ENCODE measurements around the gene ENTPD8.

ENTPD8 gene

DNA sequence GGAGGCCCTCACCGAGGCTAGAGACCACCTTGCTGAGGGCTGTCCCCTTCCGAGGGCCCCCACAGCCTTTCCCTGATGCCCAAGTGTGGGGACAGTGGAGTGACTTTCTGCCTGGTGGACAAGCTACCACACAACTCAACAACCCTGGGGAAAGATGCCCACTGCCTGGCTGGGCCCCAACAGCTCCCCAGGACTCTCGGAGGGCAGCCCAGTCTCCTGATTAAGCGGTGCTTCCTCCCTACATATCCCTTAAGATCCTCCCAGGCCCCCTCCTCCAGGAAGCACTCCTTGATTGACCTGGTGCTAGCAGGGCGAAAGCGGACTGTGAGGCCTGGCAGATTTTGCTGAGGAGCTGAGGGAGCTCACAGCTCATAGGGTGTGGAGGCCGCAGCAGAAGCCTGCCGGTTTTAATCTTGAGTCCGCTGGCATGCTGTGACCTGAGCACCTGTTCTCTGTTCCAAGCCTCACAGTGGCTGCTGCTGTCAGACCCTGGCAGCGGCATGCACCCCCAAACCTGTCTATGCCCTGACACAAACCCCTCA lies 15.8 kb upstream of the ENTPD8 start:
- Histone ChIP-seq H2AFZ (ENCODE audit: low read depth, low read length) (no peak overlapping the region), H3K9ac (ENCODE audit: low read length) (no peak overlapping the region), H3K4me1 (ENCODE audit: low read length) (peaks cover 19% of the 10 kb centered on the region), H3K79me2 (ENCODE audit: low read length) (peaks cover 14% of the 10 kb centered on the region), H3K4me2 (ENCODE audit: low read length) (no peak overlapping the region), H3K36me3 (replicated peaks; ENCODE audit: low read depth, low read length) (peaks cover 36% of the 10 kb centered on the region), H3K27ac (ENCODE audit: low read length) (no peak overlapping the region), H3K27me3 (ENCODE audit: low read depth, low read length) (no peaks in the 10 kb centered on the region), H3K9me3 (ENCODE audit: insufficient read depth, low read length) (no peaks in the 10 kb centered on the region), H4K20me1 (ENCODE audit: insufficient read depth, low read length) (peaks cover 6% of the 10 kb centered on the region), H3K4me3 (ENCODE audit: low read length) (no peak overlapping the region)
- TF ChIP-seq, protein P1, sequence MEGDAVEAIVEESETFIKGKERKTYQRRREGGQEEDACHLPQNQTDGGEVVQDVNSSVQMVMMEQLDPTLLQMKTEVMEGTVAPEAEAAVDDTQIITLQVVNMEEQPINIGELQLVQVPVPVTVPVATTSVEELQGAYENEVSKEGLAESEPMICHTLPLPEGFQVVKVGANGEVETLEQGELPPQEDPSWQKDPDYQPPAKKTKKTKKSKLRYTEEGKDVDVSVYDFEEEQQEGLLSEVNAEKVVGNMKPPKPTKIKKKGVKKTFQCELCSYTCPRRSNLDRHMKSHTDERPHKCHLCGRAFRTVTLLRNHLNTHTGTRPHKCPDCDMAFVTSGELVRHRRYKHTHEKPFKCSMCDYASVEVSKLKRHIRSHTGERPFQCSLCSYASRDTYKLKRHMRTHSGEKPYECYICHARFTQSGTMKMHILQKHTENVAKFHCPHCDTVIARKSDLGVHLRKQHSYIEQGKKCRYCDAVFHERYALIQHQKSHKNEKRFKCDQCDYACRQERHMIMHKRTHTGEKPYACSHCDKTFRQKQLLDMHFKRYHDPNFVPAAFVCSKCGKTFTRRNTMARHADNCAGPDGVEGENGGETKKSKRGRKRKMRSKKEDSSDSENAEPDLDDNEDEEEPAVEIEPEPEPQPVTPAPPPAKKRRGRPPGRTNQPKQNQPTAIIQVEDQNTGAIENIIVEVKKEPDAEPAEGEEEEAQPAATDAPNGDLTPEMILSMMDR (IDR thresholded peaks at IDR 0.05; ENCODE audit: low read depth, low read length): no peak
- TF ChIP-seq EZH2phosphoT487 (IDR thresholded peaks at IDR 0.05; ENCODE audit: low read depth): no peak

DNA sequence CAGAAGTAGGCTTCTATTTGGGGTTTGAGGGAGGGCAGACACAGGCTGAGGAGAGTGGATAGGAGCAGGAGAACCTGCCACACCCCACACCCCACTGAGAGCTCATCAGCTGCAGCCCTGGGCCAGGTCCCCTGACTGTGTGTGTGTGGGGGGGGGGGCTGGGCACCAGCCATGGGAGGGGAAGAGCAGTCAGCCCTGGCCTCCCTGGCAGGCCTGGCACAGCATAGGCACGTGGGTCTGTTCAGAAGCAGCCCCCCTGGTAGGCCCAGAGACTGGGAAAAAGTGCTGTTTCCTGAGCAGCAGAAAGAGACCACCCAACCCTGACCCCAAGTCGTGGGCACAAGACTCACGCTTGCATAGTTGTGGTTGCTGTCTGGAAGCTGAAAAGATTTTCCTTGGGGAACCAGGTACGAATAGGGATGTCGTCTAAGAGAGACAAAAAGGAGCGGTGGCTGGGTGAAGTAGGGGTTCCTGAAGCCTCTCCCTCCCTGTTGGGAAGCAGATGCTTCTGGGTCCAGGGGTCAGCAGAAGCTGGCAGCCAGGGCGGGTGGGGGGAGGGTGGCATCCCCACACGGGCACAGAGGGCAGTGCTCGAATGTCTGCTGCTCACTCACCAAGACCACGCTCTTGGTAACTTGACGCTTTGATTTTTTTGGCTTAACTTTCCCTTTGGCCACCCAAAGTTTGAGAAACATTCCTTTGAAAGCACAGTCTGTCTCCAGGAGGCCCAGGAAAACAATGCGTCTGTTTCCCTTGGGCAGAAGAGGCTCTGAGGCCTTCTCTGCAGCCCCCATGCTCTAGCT lies 15.1 kb upstream of the ENTPD8 start:
- H3K4me1 ChIP-seq (ENCODE audit: low read length): peaks cover 16% of the 10 kb centered on the region
- no peaks in the 10 kb centered on the region for H3K27me3 ChIP-seq (ENCODE audit: low read depth, low read length)
- H3K27ac ChIP-seq (ENCODE audit: low read length): no peak overlapping the region
- peaks cover 14% of the 10 kb centered on the region for H3K79me2 ChIP-seq (ENCODE audit: low read length)
- H4K20me1 ChIP-seq (ENCODE audit: insufficient read depth, low read length): peaks cover 6% of the 10 kb centered on the region
- no peak overlapping the region for H3K4me2 ChIP-seq (ENCODE audit: low read length)
- H3K9me3 ChIP-seq (ENCODE audit: insufficient read depth, low read length): no peaks in the 10 kb centered on the region
- no peak overlapping the region for H3K4me3 ChIP-seq (ENCODE audit: low read length)
- no peak for TF ChIP-seq EZH2phosphoT487 (IDR thresholded peaks at IDR 0.05; ENCODE audit: low read depth)
- TF ChIP-seq, protein P1 (IDR thresholded peaks at IDR 0.05; ENCODE audit: low read depth, low read length): no peak
- H3K9ac ChIP-seq (ENCODE audit: low read length): no peak overlapping the region
- H2AFZ ChIP-seq (ENCODE audit: low read depth, low read length): no peak overlapping the region
- H3K36me3 ChIP-seq (replicated peaks; ENCODE audit: low read depth, low read length): peaks cover 36% of the 10 kb centered on the region

DNA sequence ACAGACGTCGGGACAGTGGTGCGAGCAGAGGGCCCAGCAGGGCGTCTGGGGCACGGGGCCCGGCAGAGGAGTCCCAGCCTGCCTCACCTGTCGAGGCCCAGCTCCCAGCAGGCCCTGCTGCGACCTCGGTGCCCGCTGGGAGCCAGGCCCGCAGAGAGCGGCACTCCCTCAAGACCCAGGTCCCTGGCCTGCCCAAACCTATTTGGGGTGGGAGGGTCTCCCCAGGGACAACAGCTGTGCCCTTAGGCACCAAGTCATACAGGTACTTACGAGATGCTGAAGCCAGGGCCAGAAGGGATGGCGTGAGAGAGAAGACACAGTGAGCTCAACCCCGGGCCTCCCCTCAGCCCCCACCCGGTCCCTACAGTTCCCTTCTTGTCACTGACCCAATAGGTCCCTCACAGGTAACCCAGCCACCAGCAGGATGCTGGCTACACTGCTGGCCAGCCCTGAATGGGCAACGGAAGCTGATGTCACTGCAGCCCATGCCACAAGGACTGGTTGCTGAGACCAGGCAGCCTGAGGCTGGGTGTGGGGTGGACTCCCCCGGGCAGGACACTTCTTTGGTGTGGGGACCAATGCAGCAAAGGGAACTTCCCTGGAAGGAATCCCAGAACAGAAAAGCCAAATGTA lies 14.3 kb upstream of the ENTPD8 start:
- no peak overlapping the region for H3K4me3 ChIP-seq (ENCODE audit: low read length)
- no peak overlapping the region for H3K27ac ChIP-seq (ENCODE audit: low read length)
- H2AFZ ChIP-seq (ENCODE audit: low read depth, low read length): no peak overlapping the region
- H3K9ac ChIP-seq (ENCODE audit: low read length): no peak overlapping the region
- no peak for TF ChIP-seq EZH2phosphoT487 (IDR thresholded peaks at IDR 0.05; ENCODE audit: low read depth)
- TF ChIP-seq, protein P1 (IDR thresholded peaks at IDR 0.05; ENCODE audit: low read depth, low read length): no peak
- H3K9me3 ChIP-seq (ENCODE audit: insufficient read depth, low read length): no peaks in the 10 kb centered on the region
- peaks cover 36% of the 10 kb centered on the region for H3K36me3 ChIP-seq (replicated peaks; ENCODE audit: low read depth, low read length)
- H3K27me3 ChIP-seq (ENCODE audit: low read depth, low read length): no peaks in the 10 kb centered on the region
- H4K20me1 ChIP-seq (ENCODE audit: insufficient read depth, low read length): peaks cover 6% of the 10 kb centered on the region
- H3K4me2 ChIP-seq (ENCODE audit: low read length): no peak overlapping the region
- H3K4me1 ChIP-seq (ENCODE audit: low read length): peaks cover 16% of the 10 kb centered on the region
- H3K79me2 ChIP-seq (ENCODE audit: low read length): peaks cover 14% of the 10 kb centered on the region
